Measurements from ENCODE around the gene WWP2.

Gene WWP2

GRCh38 chr16:69732101-69732500 lies 30.0 kb upstream of the WWP2 start:
- Histone ChIP-seq H3K36me3 (ENCODE audit: insufficient read depth, low read length) (no peaks in the 10 kb centered on the region), H3K9me2 (replicated peaks; ENCODE audit: low read depth, low read length) (no peaks in the 10 kb centered on the region), H4K20me1 (ENCODE audit: insufficient read depth, low read length, poor library complexity, severe bottlenecking) (no peaks in the 10 kb centered on the region), H3K4me3 (ENCODE audit: low read length, poor library complexity, severe bottlenecking) (no peak overlapping the region), H3K9ac (ENCODE audit: low read depth, low read length, poor library complexity, severe bottlenecking) (no peak overlapping the region), H2AFZ (ENCODE audit: low read length) (no peak overlapping the region), H3K4me2 (ENCODE audit: low read depth, low read length, poor library complexity, severe bottlenecking) (no peak overlapping the region), H3F3A (ENCODE audit: low read depth) (no peaks in the 10 kb centered on the region), H3K79me2 (ENCODE audit: insufficient read depth, low read length) (no peaks in the 10 kb centered on the region), H3K9me3 (ENCODE audit: insufficient read depth, low read depth, low read length) (no peaks in the 10 kb centered on the region), H3K27me3 (ENCODE audit: insufficient read depth, low read length, poor library complexity, severe bottlenecking) (no peaks in the 10 kb centered on the region), H3K4me1 (ENCODE audit: insufficient read depth, low read length, poor library complexity, severe bottlenecking) (peaks cover 11% of the 10 kb centered on the region)
- TF ChIP-seq CTCF (conservative IDR thresholded peaks at IDR 0.05; ENCODE audit: low read length) (no peak), EZH2phosphoT487 (IDR thresholded peaks at IDR 0.05; ENCODE audit: borderline replicate concordance) (no peak)

GRCh38 chr16:69741519-69741918 lies 20.6 kb upstream of the WWP2 start:
- Histone ChIP-seq H3K9me3 (ENCODE audit: insufficient read depth, low read depth, low read length) (no peaks in the 10 kb centered on the region), H2AFZ (ENCODE audit: low read length) (no peak overlapping the region), H3K4me3 (ENCODE audit: low read length, poor library complexity, severe bottlenecking) (no peak overlapping the region), H3K79me2 (ENCODE audit: insufficient read depth, low read length) (no peaks in the 10 kb centered on the region; the same call in 1 of the 2 replicates), H3K36me3 (ENCODE audit: insufficient read depth, low read length) (peaks cover 63% of the 10 kb centered on the region), H4K20me1 (ENCODE audit: insufficient read depth, low read length, poor library complexity, severe bottlenecking) (no peaks in the 10 kb centered on the region), H3F3A (ENCODE audit: low read depth) (no peaks in the 10 kb centered on the region), H3K9me2 (replicated peaks; ENCODE audit: low read depth, low read length) (no peaks in the 10 kb centered on the region), H3K4me2 (ENCODE audit: low read depth, low read length, poor library complexity, severe bottlenecking) (no peak overlapping the region), H3K27me3 (ENCODE audit: insufficient read depth, low read length, poor library complexity, severe bottlenecking) (no peaks in the 10 kb centered on the region), H3K9ac (ENCODE audit: low read depth, low read length, poor library complexity, severe bottlenecking) (no peak overlapping the region), H3K4me1 (ENCODE audit: insufficient read depth, low read length, poor library complexity, severe bottlenecking) (no peaks in the 10 kb centered on the region)
- TF ChIP-seq CTCF (conservative IDR thresholded peaks at IDR 0.05; ENCODE audit: low read length) (no peak), EZH2phosphoT487 (IDR thresholded peaks at IDR 0.05; ENCODE audit: borderline replicate concordance) (no peak)

DNA sequence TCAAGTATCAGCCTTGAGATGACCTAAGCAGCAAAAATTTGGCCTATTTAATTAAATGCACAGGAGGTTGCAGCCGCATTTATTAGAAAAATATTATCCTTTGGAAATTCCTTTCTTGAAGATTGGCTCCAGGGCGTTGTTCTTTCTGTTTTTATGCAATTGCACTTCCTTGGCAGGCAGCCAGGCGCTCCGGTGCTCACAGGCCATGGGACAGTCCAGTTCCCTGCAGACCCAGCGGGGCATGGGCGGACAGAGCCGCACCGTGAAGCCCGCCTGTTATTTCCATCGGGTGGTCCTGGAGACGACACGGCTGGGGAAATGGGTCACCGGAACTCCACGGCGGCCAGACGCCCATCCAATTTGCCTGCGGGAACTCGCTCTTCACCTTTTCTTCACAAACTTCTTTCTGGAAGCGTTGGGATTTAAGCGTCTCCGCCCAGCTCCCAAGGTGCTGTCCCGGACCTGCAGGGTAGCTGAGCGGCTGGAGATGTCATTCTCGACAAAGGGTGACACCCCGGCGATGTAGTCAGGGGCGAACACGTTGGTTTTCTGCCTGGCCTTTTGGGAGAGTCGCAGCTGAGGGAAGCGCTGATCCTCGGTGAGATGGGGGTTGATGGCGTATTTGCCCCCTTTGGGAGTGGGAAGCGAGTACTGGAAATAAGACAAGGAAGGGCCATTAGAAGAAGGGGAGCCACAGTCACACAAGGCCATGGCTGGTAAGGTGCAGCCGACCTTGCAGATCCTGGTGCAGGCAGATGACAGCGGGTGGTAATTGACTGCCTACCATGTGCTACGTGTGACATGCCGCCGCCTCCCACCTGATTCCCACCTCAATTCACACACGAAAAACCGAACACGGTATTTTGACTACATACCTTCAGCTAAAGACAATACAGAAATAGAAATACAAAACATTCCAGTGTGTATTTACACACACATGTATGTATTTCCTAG lies 19.9 kb upstream of the WWP2 start:
- no peaks in the 10 kb centered on the region for H3K9me2 ChIP-seq (replicated peaks; ENCODE audit: low read depth, low read length)
- TF ChIP-seq CTCF (conservative IDR thresholded peaks at IDR 0.05; ENCODE audit: low read length) (no peak), EZH2phosphoT487 (IDR thresholded peaks at IDR 0.05; ENCODE audit: borderline replicate concordance) (no peak)
- no peaks in the 10 kb centered on the region for H3K4me1 ChIP-seq (ENCODE audit: insufficient read depth, low read length, poor library complexity, severe bottlenecking)
- peaks cover 68% of the 10 kb centered on the region for H3K36me3 ChIP-seq (ENCODE audit: insufficient read depth, low read length)
- no peaks in the 10 kb centered on the region for H3F3A ChIP-seq (ENCODE audit: low read depth)
- no peak overlapping the region for H3K4me3 ChIP-seq (ENCODE audit: low read length, poor library complexity, severe bottlenecking)
- H3K9me3 ChIP-seq (ENCODE audit: insufficient read depth, low read depth, low read length), result no peaks in the 10 kb centered on the region
- H4K20me1 ChIP-seq (ENCODE audit: insufficient read depth, low read length, poor library complexity, severe bottlenecking), result no peaks in the 10 kb centered on the region
- H3K27me3 ChIP-seq (ENCODE audit: insufficient read depth, low read length, poor library complexity, severe bottlenecking), result no peaks in the 10 kb centered on the region
- H3K4me2 ChIP-seq (ENCODE audit: low read depth, low read length, poor library complexity, severe bottlenecking), result no peak overlapping the region
- H3K9ac ChIP-seq (ENCODE audit: low read depth, low read length, poor library complexity, severe bottlenecking), result no peak overlapping the region
- H3K79me2 ChIP-seq (ENCODE audit: insufficient read depth, low read length), result no peaks in the 10 kb centered on the region; the same call in 1 of the 2 replicates
- no peak overlapping the region for H2AFZ ChIP-seq (ENCODE audit: low read length)
